ENCODE data around the gene PPIL4. TPM values are rescaled to one million over a fixed set of nuclear protein-coding genes. Genes with fewer than 3 reads are reported as not detected.
A peak's percentile ranks its signal among the peaks of the same experiment; 100 is the strongest.

PPIL4 gene
- total RNA-seq, result 10 to 100 TPM; 45.5 to 52.5 TPM
- polyA plus RNA-seq (ENCODE audit: insufficient read length in 2 of 2), result 10 to 100 TPM; 37.3 to 39.2 TPM
- long read RNA-seq, donor 1, transcript PPIL4-201 (13 exons, 2,232 nt), result major isoform, 12 of 13 reads
- long read RNA-seq, donor 1, partial matches to known transcripts, result 0 of 13 reads
- long read RNA-seq, donor 1, other reads (novel, unspliced or antisense), result 0 of 13 reads
- long read RNA-seq, donor 2, partial matches to known transcripts, result 5 of 8 reads
- long read RNA-seq, donor 2, other reads (novel, unspliced or antisense), result 0 of 8 reads
- long read RNA-seq, donor 3, partial matches to known transcripts, result 0 of 2 reads
- long read RNA-seq, donor 3, other reads (novel, unspliced or antisense), result 0 of 2 reads
- long read RNA-seq, donor 4, transcript PPIL4-201 (13 exons, 2,232 nt), result major isoform, 14 of 14 reads
- long read RNA-seq, donor 4, partial matches to known transcripts, result 0 of 14 reads
- long read RNA-seq, donor 4, other reads (novel, unspliced or antisense), result 0 of 14 reads

DNA sequence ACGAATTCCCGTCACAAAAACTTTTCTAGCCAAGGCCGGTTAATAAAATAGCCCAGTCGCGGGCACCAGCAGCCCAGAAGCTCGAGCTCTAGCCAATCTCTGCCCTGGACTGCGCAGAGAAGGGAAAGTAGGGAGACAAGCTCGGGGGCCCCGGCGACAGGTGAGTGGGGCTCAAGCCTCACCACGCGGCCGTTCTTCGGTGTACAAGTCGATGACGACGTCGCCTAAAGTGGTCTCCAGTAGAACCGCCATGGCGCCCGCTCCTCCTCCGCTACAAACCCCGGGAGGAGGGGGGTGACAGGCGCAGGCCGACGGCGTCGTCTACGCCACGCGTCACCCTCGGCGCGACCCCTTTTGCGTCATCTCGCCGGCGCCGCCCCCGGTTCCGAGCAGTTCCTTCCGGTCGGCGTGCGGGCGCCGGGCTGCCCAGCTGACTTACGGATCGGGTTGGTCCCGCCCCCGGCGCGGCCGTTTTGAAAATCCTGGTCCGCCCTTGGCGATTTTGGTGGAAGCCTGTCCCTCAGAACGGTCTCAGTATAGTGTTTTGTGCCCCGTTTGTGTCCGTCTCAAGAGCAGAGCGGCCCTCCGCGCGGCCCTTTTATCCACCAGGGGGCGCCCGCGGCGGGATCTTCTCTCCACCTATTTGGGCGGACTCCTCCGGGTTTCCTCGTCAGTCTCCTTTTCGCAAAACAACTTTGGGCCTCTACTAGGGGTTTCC, at the start of gene PPIL4:
Gene PPIL4, minus strand, starts transcription at position 290 of the 718 bp plus-strand sequence. Its CDS starts 38 bp downstream, at position 252.
- peak within 1 kb of the TSS; percentile 87 for H3K4me3 ChIP-seq (ENCODE audit: low read depth, low read length)
- H3K9me3 ChIP-seq (ENCODE audit: control insufficient read depth, insufficient read depth, low read length), result no peaks in the 10 kb centered on the region
- H3K4me1 ChIP-seq (ENCODE audit: control insufficient read depth, insufficient read depth, low read length), result peaks cover 9% of the 10 kb centered on the region
- H3K27ac ChIP-seq (ENCODE audit: low read depth, low read length), result peak within 1 kb of the TSS; percentile 97
- no peaks in the 10 kb centered on the region for H3K27me3 ChIP-seq (ENCODE audit: control insufficient read depth, insufficient read depth, low read length)
- peak; percentile 88 to 99 (median 93) for DNase-seq (ENCODE audit: low read depth in 4 of 6, low spot score in 6 of 6)
- under 1% methylated on average over 66 of the region's 71 CpGs for WGBS (ENCODE audit: insufficient coverage)
- H3K36me3 ChIP-seq (ENCODE audit: control insufficient read depth, insufficient read depth, low read length), result no peaks in the 10 kb centered on the region

- Histone ChIP-seq H3K4me1 (ENCODE audit: control insufficient read depth, insufficient read depth, low read length) (no peaks in the 10 kb centered on the region), H3K27ac (ENCODE audit: low read depth, low read length) (no peak overlapping the region), H3K36me3 (ENCODE audit: control insufficient read depth, insufficient read depth, low read length) (peaks cover 44% of the 10 kb centered on the region), H3K9me3 (ENCODE audit: control insufficient read depth, insufficient read depth, low read length) (no peaks in the 10 kb centered on the region), H3K27me3 (ENCODE audit: control insufficient read depth, insufficient read depth, low read length) (no peaks in the 10 kb centered on the region), H3K4me3 (ENCODE audit: low read depth, low read length) (no peak overlapping the region)
- no CpG with 5 or more reads among the region's 1 CpG for WGBS (ENCODE audit: insufficient coverage)
- no peak for DNase-seq (ENCODE audit: low read depth in 4 of 6, low spot score in 6 of 6)
Measured at GRCh38 chr6:149593408-149593807, 47.6 kb upstream of the PPIL4 start.

DNA sequence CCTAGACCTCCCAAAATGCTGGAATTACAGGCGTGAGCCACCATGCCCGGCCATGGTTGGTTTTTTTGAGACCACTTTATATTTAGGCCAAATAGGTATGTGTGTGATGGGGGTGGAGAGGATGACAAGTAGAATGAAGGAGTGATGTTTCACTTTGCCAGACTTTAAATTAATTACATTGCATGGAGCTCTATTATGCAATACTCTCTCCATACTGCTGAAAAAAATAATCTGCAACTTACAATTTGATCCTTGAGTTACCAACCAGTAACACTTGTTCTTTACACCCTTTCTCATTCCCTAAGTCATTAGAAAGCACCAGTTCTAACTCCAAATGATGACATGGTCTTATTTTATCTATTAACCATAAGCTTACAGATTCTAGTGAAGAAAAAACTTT, 47.1 kb upstream of the PPIL4 start:
- no peaks in the 10 kb centered on the region for H3K4me1 ChIP-seq (ENCODE audit: control insufficient read depth, insufficient read depth, low read length)
- H3K36me3 ChIP-seq (ENCODE audit: control insufficient read depth, insufficient read depth, low read length), result peaks cover 43% of the 10 kb centered on the region
- no peaks in the 10 kb centered on the region for H3K27me3 ChIP-seq (ENCODE audit: control insufficient read depth, insufficient read depth, low read length)
- WGBS (ENCODE audit: insufficient coverage), result no CpG with 5 or more reads among the region's 2 CpGs
- H3K9me3 ChIP-seq (ENCODE audit: control insufficient read depth, insufficient read depth, low read length), result no peaks in the 10 kb centered on the region
- no peak for DNase-seq (ENCODE audit: low read depth in 4 of 6, low spot score in 6 of 6)
- no peak overlapping the region for H3K4me3 ChIP-seq (ENCODE audit: low read depth, low read length)
- no peak overlapping the region for H3K27ac ChIP-seq (ENCODE audit: low read depth, low read length)

DNA sequence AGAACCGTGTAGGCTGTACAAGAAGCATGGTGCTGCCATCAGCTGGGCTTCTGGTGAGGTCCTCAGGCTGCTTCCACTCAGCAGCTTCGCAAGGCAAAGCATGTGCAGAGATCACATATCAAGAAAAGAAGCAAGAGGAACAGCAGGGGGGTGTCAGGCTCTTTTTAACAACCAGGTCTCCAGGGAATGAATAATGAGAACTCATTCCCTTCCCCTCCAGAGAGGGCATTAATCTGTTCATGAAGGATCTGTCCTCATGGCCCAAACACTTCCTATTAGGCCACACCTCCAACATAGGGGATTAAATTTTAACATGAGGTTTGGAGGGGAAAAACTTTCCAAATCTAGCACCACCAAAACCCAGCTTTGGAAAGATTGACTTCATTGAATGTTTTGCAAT, 40.3 kb upstream of the PPIL4 start:
- 64% methylated on average over 2 of the region's 2 CpGs for WGBS (ENCODE audit: insufficient coverage)

DNA sequence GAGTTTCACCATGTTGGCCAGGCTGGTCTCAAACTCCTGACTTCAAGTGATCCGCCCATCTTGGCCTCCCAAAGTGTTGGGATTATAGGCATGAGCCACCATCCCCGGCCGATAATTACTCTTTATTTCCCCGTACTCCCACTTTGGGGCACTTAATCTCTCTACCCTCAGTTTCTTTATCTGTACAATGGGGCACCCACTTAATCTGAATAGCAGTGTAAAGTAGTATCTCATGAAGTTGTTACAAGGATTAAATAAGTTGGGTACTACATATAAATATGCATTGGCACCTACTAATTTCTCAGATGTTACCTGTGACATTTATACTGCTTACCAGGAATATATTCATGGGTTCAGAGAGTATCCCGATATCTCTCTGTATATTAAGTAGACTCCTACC, 35.5 kb upstream of the PPIL4 start:
- Histone ChIP-seq H3K4me3 (ENCODE audit: low read depth, low read length) (no peak overlapping the region), H3K9me3 (ENCODE audit: control insufficient read depth, insufficient read depth, low read length) (no peaks in the 10 kb centered on the region), H3K36me3 (ENCODE audit: control insufficient read depth, insufficient read depth, low read length) (peaks cover 28% of the 10 kb centered on the region), H3K27ac (ENCODE audit: low read depth, low read length) (no peak overlapping the region), H3K4me1 (ENCODE audit: control insufficient read depth, insufficient read depth, low read length) (no peaks in the 10 kb centered on the region), H3K27me3 (ENCODE audit: control insufficient read depth, insufficient read depth, low read length) (no peaks in the 10 kb centered on the region)
- WGBS (ENCODE audit: insufficient coverage), result 100% methylated on average over 1 of the region's 5 CpGs
- no peak for DNase-seq (ENCODE audit: low read depth in 4 of 6, low spot score in 6 of 6)

More for the DNA sequence above, 40.3 kb upstream of the PPIL4 start:
- Histone ChIP-seq H3K4me1 (ENCODE audit: control insufficient read depth, insufficient read depth, low read length) (no peaks in the 10 kb centered on the region), H3K9me3 (ENCODE audit: control insufficient read depth, insufficient read depth, low read length) (no peaks in the 10 kb centered on the region), H3K27me3 (ENCODE audit: control insufficient read depth, insufficient read depth, low read length) (no peaks in the 10 kb centered on the region), H3K4me3 (ENCODE audit: low read depth, low read length) (no peak overlapping the region), H3K36me3 (ENCODE audit: control insufficient read depth, insufficient read depth, low read length) (peaks cover 36% of the 10 kb centered on the region), H3K27ac (ENCODE audit: low read depth, low read length) (no peak overlapping the region)
- DNase-seq (ENCODE audit: low read depth in 4 of 6, low spot score in 6 of 6), result no peak

GRCh38 chr6:149580880-149581279, 35.0 kb upstream of the PPIL4 start:
- no peaks in the 10 kb centered on the region for H3K27me3 ChIP-seq (ENCODE audit: control insufficient read depth, insufficient read depth, low read length)
- no peak overlapping the region for H3K4me3 ChIP-seq (ENCODE audit: low read depth, low read length)
- DNase-seq (ENCODE audit: low read depth in 4 of 6, low spot score in 6 of 6), result no peak
- peaks cover 25% of the 10 kb centered on the region for H3K36me3 ChIP-seq (ENCODE audit: control insufficient read depth, insufficient read depth, low read length)
- no peaks in the 10 kb centered on the region for H3K4me1 ChIP-seq (ENCODE audit: control insufficient read depth, insufficient read depth, low read length)
- H3K9me3 ChIP-seq (ENCODE audit: control insufficient read depth, insufficient read depth, low read length), result no peaks in the 10 kb centered on the region
- WGBS (ENCODE audit: insufficient coverage), result 100% methylated on average over 2 of the region's 5 CpGs
- no peak overlapping the region for H3K27ac ChIP-seq (ENCODE audit: low read depth, low read length)

DNA sequence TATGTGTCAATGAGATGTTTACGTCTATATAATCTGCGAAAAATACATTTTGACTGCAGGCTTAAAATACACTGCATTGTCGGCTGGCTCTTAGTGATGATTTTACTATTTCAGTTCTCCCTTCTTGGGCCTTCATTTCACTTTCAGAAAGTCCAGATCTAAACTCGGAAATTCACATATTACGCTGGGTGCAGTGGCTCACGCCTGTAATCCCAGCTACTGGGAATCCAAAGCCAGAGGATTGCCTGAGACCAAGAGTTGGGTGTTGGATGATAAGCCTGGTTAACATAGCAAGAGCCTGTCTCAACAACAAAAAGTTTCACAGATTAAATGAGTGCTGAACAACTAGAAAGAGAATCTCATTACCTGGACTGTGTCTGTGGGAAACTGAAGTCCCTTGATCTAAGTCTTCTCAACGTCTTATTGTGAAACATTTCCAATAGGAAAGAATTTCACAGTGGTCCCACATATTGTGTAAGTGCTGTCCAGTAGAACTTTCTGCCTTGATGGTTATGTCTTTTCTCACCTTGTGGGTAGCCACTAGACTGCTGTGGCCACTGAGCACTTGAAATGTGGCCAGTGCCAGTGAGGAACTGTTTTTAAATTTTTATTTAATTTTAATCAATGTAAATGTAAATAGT, 22.2 kb upstream of the PPIL4 start:
- no peaks in the 10 kb centered on the region for H3K27me3 ChIP-seq (ENCODE audit: control insufficient read depth, insufficient read depth, low read length)
- no peaks in the 10 kb centered on the region for H3K9me3 ChIP-seq (ENCODE audit: control insufficient read depth, insufficient read depth, low read length)
- H3K4me1 ChIP-seq (ENCODE audit: control insufficient read depth, insufficient read depth, low read length), result peaks cover 16% of the 10 kb centered on the region
- no peak for DNase-seq (ENCODE audit: low read depth in 4 of 6, low spot score in 6 of 6)
- H3K27ac ChIP-seq (ENCODE audit: low read depth, low read length), result no peak overlapping the region
- WGBS (ENCODE audit: insufficient coverage), result 80% methylated on average over 1 of the region's 7 CpGs
- H3K36me3 ChIP-seq (ENCODE audit: control insufficient read depth, insufficient read depth, low read length), result peaks cover 5% of the 10 kb centered on the region
- no peak overlapping the region for H3K4me3 ChIP-seq (ENCODE audit: low read depth, low read length)

GRCh38 chr6:149567194-149567586, 21.3 kb upstream of the PPIL4 start:
- Histone ChIP-seq H3K9me3 (ENCODE audit: control insufficient read depth, insufficient read depth, low read length) (no peaks in the 10 kb centered on the region), H3K27ac (ENCODE audit: low read depth, low read length) (peak overlapping the region; percentile 78), H3K36me3 (ENCODE audit: control insufficient read depth, insufficient read depth, low read length) (peaks cover 3% of the 10 kb centered on the region), H3K4me3 (ENCODE audit: low read depth, low read length) (peak overlapping the region; percentile 81), H3K27me3 (ENCODE audit: control insufficient read depth, insufficient read depth, low read length) (no peaks in the 10 kb centered on the region), H3K4me1 (ENCODE audit: control insufficient read depth, insufficient read depth, low read length) (peaks cover 16% of the 10 kb centered on the region)
- DNase-seq (ENCODE audit: low read depth in 4 of 6, low spot score in 6 of 6), result no peak
- WGBS (ENCODE audit: insufficient coverage), result 44% methylated on average over 6 of the region's 12 CpGs

- Histone ChIP-seq H3K36me3 (ENCODE audit: control insufficient read depth, insufficient read depth, low read length) (peaks cover 3% of the 10 kb centered on the region), H3K4me1 (ENCODE audit: control insufficient read depth, insufficient read depth, low read length) (peaks cover 16% of the 10 kb centered on the region), H3K9me3 (ENCODE audit: control insufficient read depth, insufficient read depth, low read length) (no peaks in the 10 kb centered on the region), H3K27ac (ENCODE audit: low read depth, low read length) (peak overlapping the region; percentile 78), H3K4me3 (ENCODE audit: low read depth, low read length) (peak overlapping the region; percentile 81), H3K27me3 (ENCODE audit: control insufficient read depth, insufficient read depth, low read length) (no peaks in the 10 kb centered on the region)
- under 1% methylated on average over 81 of the region's 81 CpGs for WGBS (ENCODE audit: insufficient coverage)
- peak in 4 of 6 donors; percentile 5 to 68 (median 26) for DNase-seq (ENCODE audit: low read depth in 4 of 6, low spot score in 6 of 6)
Measured at GRCh38 chr6:149566410-149567193, 20.8 kb upstream of the PPIL4 start.

Measured in spinal cord (tissue), 10 donors.